GM12878 (cell line): Measurements from ENCODE around the gene ADAP1. TPM values are rescaled to one million over a fixed set of nuclear protein-coding genes. Genes with fewer than 3 reads are reported as not detected.

Experiments
- ASH2L ChIP-seq: fragments of 300-600, 200-600 bp; sonication (generic); IDR thresholded peaks from 2 replicates; pipeline ENCODE4 v1.6.1; 2017; ENCODE audit warnings: low read depth, mild to moderate bottlenecking, borderline replicate concordance
- CREM ChIP-seq: IDR thresholded peaks from 2 replicates; pipeline ENCODE4 v1.6.1; 2014; ENCODE audit warnings: antibody characterized with exemption, low read depth
- E2F8 ChIP-seq: fragments of 450-650 bp; IDR thresholded peaks from 2 replicates; pipeline ENCODE4 v1.6.1; 2018; ENCODE audit warnings: mild to moderate bottlenecking, low read depth, moderate library complexity; ENCODE audit not compliant: partially characterized antibody
- EED ChIP-seq: sonication (generic); IDR thresholded peaks from 2 replicates; pipeline ENCODE4 v1.6.1; 2016; ENCODE audit warnings: antibody characterized with exemption, low read depth
- IRF3 ChIP-seq: fragments of 450-650 bp; IDR thresholded peaks from 2 replicates; pipeline ENCODE4 v1.6.1; 2014; ENCODE audit warnings: mild to moderate bottlenecking
- IRF5 ChIP-seq: fragments of 450-650 bp; IDR thresholded peaks from 2 replicates; pipeline ENCODE4 v1.6.1; 2017; ENCODE audit warnings: borderline replicate concordance
- JUNB ChIP-seq: IDR thresholded peaks from 2 replicates; pipeline ENCODE4 v1.6.1; 2016; ENCODE audit warnings: antibody characterized with exemption, mild to moderate bottlenecking
- JUND ChIP-seq: IDR thresholded peaks from 2 replicates; pipeline ENCODE4 v1.6.1; 2012; ENCODE audit warnings: low read depth, mild to moderate bottlenecking, low read length, improper control_type of control experiment, moderate library complexity
- NBN ChIP-seq: fragments of 450-650 bp; IDR thresholded peaks from 2 replicates; pipeline ENCODE4 v1.6.1; 2016
- PRDM15 ChIP-seq: fragments of 450-650 bp; formaldehyde crosslinking; IDR thresholded peaks from 2 replicates; pipeline ENCODE4 v1.4.0; 2020; ENCODE audit warnings: mild to moderate bottlenecking, moderate library complexity
- SMAD5 ChIP-seq: IDR thresholded peaks from 2 replicates; pipeline ENCODE4 v1.6.1; 2016; ENCODE audit warnings: antibody characterized with exemption, low read depth
- SUZ12 ChIP-seq: fragments of 200-600 bp; sonication (generic); IDR thresholded peaks from one replicate; pipeline ENCODE4 v1.6.1; 2018; ENCODE audit warnings: antibody characterized with exemption, mild to moderate bottlenecking; ENCODE audit not compliant: unreplicated experiment
- TBL1XR1 ChIP-seq: IDR thresholded peaks from 2 replicates; pipeline ENCODE4 v1.6.1; 2012; ENCODE audit warnings: low read depth, low read length, improper control_type of control experiment
- YBX1 ChIP-seq: fragments of 450-650 bp; IDR thresholded peaks from 2 replicates; pipeline ENCODE4 v1.6.1; 2016; ENCODE audit warnings: antibody characterized with exemption
- polyA plus RNA-seq, 11 experiments: library from polyadenylated mRNA; depleted of rRNA in 4 of 11; unstranded in 6 of 11; stranded (reverse) in 5 of 11; fragments of >200 nt; fragmentation: Nextera tagmentation in 4 of 11; fragmentation: Illumina TruSeq in 1 of 11; extraction: Ambion mirVana in 4 of 11; extraction: Trizol in 1 of 11; gene quantifications; 1 replicate in 1 of 11; 2 replicates in 10 of 11; pipeline versions ENCODE4 v1.2.1 to v1.2.3, GENCODE V29; 2011 to 2016; ENCODE audit warnings: inconsistent platforms in 2 of 11, missing spikeins in 2 of 11, low read depth in 1 of 11
- total RNA-seq, 4 experiments: library from RNA; depleted of rRNA in 3 of 4; stranded (reverse); fragments of >200 nt in 3 of 4; fragmentation: Illumina TruSeq in 1 of 4; extraction: Trizol in 1 of 4; gene quantifications; 2 replicates each; pipeline versions ENCODE4 v1.2.1 to v1.2.3, GENCODE V29; 2013 to 2021
- TF ChIP-seq, protein P1 (sequence below): fragments of 450-650 bp; IDR thresholded peaks from 2 replicates; pipeline ENCODE4 v1.6.1; 2017; ENCODE audit warnings: antibody characterized with exemption, mild to moderate bottlenecking, moderate library complexity
- TF ChIP-seq, protein P2 (sequence below): fragments of 450-650 bp; conservative IDR thresholded peaks from 2 replicates; pipeline ENCODE4 v1.6.1; 2017; ENCODE audit warnings: mild to moderate bottlenecking, moderate library complexity

The ADAP1 gene
- total and polyA plus RNA-seq, 10 of the 15 experiments (the other 5 are each of a cell fraction or from before 2014, with no cell fraction given): 0.22 to 44.2 (median 22.0) TPM; not detected in 1

- no peak for TF ChIP-seq E2F8
- TF ChIP-seq CREM: no peak
- TF ChIP-seq, protein P1, sequence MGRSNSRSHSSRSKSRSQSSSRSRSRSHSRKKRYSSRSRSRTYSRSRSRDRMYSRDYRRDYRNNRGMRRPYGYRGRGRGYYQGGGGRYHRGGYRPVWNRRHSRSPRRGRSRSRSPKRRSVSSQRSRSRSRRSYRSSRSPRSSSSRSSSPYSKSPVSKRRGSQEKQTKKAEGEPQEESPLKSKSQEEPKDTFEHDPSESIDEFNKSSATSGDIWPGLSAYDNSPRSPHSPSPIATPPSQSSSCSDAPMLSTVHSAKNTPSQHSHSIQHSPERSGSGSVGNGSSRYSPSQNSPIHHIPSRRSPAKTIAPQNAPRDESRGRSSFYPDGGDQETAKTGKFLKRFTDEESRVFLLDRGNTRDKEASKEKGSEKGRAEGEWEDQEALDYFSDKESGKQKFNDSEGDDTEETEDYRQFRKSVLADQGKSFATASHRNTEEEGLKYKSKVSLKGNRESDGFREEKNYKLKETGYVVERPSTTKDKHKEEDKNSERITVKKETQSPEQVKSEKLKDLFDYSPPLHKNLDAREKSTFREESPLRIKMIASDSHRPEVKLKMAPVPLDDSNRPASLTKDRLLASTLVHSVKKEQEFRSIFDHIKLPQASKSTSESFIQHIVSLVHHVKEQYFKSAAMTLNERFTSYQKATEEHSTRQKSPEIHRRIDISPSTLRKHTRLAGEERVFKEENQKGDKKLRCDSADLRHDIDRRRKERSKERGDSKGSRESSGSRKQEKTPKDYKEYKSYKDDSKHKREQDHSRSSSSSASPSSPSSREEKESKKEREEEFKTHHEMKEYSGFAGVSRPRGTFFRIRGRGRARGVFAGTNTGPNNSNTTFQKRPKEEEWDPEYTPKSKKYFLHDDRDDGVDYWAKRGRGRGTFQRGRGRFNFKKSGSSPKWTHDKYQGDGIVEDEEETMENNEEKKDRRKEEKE: no peak
- no peak for TF ChIP-seq IRF5
- no peak for TF ChIP-seq TBL1XR1
- TF ChIP-seq SUZ12: no peak
- no peak for TF ChIP-seq ASH2L
- TF ChIP-seq NBN: peak; percentile 61; the same call in 1 of the 2 replicates
- TF ChIP-seq, protein P2, sequence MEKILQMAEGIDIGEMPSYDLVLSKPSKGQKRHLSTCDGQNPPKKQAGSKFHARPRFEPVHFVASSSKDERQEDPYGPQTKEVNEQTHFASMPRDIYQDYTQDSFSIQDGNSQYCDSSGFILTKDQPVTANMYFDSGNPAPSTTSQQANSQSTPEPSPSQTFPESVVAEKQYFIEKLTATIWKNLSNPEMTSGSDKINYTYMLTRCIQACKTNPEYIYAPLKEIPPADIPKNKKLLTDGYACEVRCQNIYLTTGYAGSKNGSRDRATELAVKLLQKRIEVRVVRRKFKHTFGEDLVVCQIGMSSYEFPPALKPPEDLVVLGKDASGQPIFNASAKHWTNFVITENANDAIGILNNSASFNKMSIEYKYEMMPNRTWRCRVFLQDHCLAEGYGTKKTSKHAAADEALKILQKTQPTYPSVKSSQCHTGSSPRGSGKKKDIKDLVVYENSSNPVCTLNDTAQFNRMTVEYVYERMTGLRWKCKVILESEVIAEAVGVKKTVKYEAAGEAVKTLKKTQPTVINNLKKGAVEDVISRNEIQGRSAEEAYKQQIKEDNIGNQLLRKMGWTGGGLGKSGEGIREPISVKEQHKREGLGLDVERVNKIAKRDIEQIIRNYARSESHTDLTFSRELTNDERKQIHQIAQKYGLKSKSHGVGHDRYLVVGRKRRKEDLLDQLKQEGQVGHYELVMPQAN: no peak
- TF ChIP-seq JUND: no peak
- no peak for TF ChIP-seq YBX1
- TF ChIP-seq PRDM15 (CRISPR knock-in tag): no peak
- no peak for TF ChIP-seq SMAD5
- TF ChIP-seq EED: no peak
- no peak for TF ChIP-seq IRF3
- no peak for TF ChIP-seq JUNB
Observed at GRCh38 chr7:876972-877311, 77.5 kb downstream of the ADAP1 start (continued).
